Suprapubic skin (tissue), 4 donors: ENCODE data around the gene AGTPBP1. TPM values are rescaled to one million over a fixed set of nuclear protein-coding genes. Genes with fewer than 3 reads are reported as not detected.

Experiments used
- DNase-seq, 2 donors: peaks; one replicate each; pipeline ENCODE4 v3.0.0-alpha.2; 2019; ENCODE audit warnings: low spot score in 2 of 2
- H3K27ac ChIP-seq: fragments of 200-600 bp; sonication (generic); one replicate; pipeline ENCODE4 v1.5.1; 2019
- H3K27me3 ChIP-seq: fragments of 200-600 bp; sonication (generic); one replicate; pipeline ENCODE4 v1.5.1; 2019
- H3K36me3 ChIP-seq: fragments of 200-600 bp; sonication (generic); one replicate; pipeline ENCODE4 v1.5.1; 2019
- H3K4me1 ChIP-seq: fragments of 200-600 bp; sonication (generic); one replicate; pipeline ENCODE4 v1.5.1; 2019
- H3K4me3 ChIP-seq: fragments of 200-600 bp; sonication (generic); one replicate; pipeline ENCODE4 v1.5.1; 2019; ENCODE audit warnings: mild to moderate bottlenecking
- H3K9me3 ChIP-seq: fragments of 200-600 bp; sonication (generic); one replicate; pipeline ENCODE4 v1.5.1; 2019
- CTCF ChIP-seq, 2 donors: fragments of 200-600 bp in 1 of 2; fragments of 450-650 bp in 1 of 2; sonication (generic) in 1 of 2; IDR thresholded peaks; one replicate each; pipeline ENCODE4 v1.5.1; 2016 to 2019; ENCODE audit warnings: antibody characterized with exemption in 2 of 2, mild to moderate bottlenecking in 1 of 2, moderate library complexity in 1 of 2
- EP300 ChIP-seq: sonication (generic); formaldehyde crosslinking; IDR thresholded peaks from one replicate; pipeline ENCODE4 v1.6.1; 2017; ENCODE audit warnings: antibody characterized with exemption
- POLR2A ChIP-seq, 2 donors: fragments of 450-650 bp; IDR thresholded peaks; one replicate each; pipeline ENCODE4 v1.6.1; 2017; ENCODE audit warnings: antibody characterized with exemption in 2 of 2, mild to moderate bottlenecking in 2 of 2, moderate library complexity in 2 of 2
- POLR2AphosphoS5 ChIP-seq, 3 donors: sonication (generic); formaldehyde crosslinking; IDR thresholded peaks; one replicate each; pipeline ENCODE4 v1.6.1; 2017; ENCODE audit warnings: antibody characterized with exemption in 3 of 3
- WGBS: methylation state at CpG from one replicate; pipeline ENCODE4 v1.1.5; 2018; 5-methylcytosine and 5-hydroxymethylcytosine counted together
- total RNA-seq, 4 donors: library from RNA; depleted of rRNA; stranded (reverse); fragments of >200 nt; gene quantifications; one replicate each; pipeline ENCODE4 v1.1.0, GENCODE V29; 2016

The AGTPBP1 gene
- total RNA-seq, 4 donors from 2014 or later, result 12.0 to 19.4 (median 15.7) TPM

DNA sequence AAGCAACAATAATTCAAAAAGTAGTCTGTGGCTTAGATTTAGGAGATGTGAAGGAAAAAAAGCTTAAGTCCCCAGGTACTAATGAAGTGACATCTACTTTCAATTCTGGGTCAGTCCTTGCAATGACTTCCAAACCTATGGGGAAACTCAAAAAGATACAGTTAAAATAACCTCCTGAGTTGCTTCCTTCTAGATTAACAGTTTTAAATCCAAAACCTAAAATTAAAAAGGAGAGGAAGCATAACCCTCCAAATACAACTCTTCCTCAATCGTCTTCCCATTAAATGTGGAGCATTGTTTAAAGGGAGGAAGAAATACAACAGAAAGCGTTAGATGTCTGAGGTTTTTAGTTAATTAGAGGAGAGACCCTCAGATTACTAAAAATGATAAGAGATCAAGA lies 75.7 kb downstream of the AGTPBP1 start:
- Histone ChIP-seq H3K27me3 (no peaks in the 10 kb centered on the region), H3K4me1 (no peaks in the 10 kb centered on the region), H3K9me3 (no peaks in the 10 kb centered on the region), H3K4me3 (no peak overlapping the region), H3K27ac (no peak overlapping the region), H3K36me3 (peaks cover 4% of the 10 kb centered on the region)
- 87% methylated on average over 2 of the region's 2 CpGs for WGBS
- TF ChIP-seq POLR2AphosphoS5 (IDR thresholded peaks at IDR 0.05), result no peak
- no peak for TF ChIP-seq POLR2A (IDR thresholded peaks at IDR 0.05)
- TF ChIP-seq EP300, result no peak
- no peak for TF ChIP-seq CTCF (IDR thresholded peaks at IDR 0.05)
- no peak for DNase-seq

- no peaks in the 10 kb centered on the region for H3K4me1 ChIP-seq
- H3K4me3 ChIP-seq, result no peak overlapping the region
- WGBS, result 77% methylated on average over 1 of the region's 1 CpG
- no peak overlapping the region for H3K27ac ChIP-seq
- DNase-seq, result no peak
- H3K9me3 ChIP-seq, result no peaks in the 10 kb centered on the region
- TF ChIP-seq EP300, result no peak
- no peak for TF ChIP-seq POLR2AphosphoS5 (IDR thresholded peaks at IDR 0.05)
- no peak for TF ChIP-seq POLR2A (IDR thresholded peaks at IDR 0.05)
- no peak for TF ChIP-seq CTCF (IDR thresholded peaks at IDR 0.05)
- H3K36me3 ChIP-seq, result no peaks in the 10 kb centered on the region
- H3K27me3 ChIP-seq, result no peaks in the 10 kb centered on the region
Observed at GRCh38 chr9:85662573-85662972, 79.2 kb downstream of the AGTPBP1 start.

DNA sequence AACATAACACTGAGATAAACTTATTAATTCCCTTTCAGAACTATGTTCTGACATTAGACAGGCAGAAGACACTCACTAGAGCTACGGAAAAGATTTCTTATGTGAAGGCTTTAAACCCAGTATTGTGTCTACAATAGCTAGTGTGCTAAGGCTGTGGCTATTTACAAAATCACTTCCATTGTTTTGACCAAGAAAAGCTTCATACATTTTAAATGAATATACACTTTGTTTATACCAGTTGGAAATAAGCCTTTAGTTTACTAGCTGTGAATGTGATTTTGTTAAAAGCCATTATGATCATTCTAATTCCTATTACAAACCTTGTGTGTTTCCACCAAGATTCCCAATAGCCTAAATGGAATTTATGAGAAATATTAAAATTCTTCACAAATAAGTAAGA lies 83.0 kb downstream of the AGTPBP1 start:
- 94% methylated on average over 1 of the region's 1 CpG for WGBS
- H3K36me3 ChIP-seq, result no peaks in the 10 kb centered on the region
- TF ChIP-seq CTCF (IDR thresholded peaks at IDR 0.05) (no peak), POLR2AphosphoS5 (IDR thresholded peaks at IDR 0.05) (no peak), POLR2A (IDR thresholded peaks at IDR 0.05) (no peak), EP300 (no peak)
- H3K4me1 ChIP-seq, result no peaks in the 10 kb centered on the region
- no peaks in the 10 kb centered on the region for H3K27me3 ChIP-seq
- H3K9me3 ChIP-seq, result no peaks in the 10 kb centered on the region
- H3K27ac ChIP-seq, result no peak overlapping the region
- H3K4me3 ChIP-seq, result no peak overlapping the region
- no peak for DNase-seq

- no peak for DNase-seq
- Histone ChIP-seq H3K27ac (no peak overlapping the region), H3K9me3 (no peaks in the 10 kb centered on the region), H3K4me1 (no peaks in the 10 kb centered on the region), H3K27me3 (no peaks in the 10 kb centered on the region), H3K36me3 (peaks cover 3% of the 10 kb centered on the region), H3K4me3 (no peak overlapping the region)
- TF ChIP-seq POLR2AphosphoS5 (IDR thresholded peaks at IDR 0.05), result no peak
- TF ChIP-seq POLR2A (IDR thresholded peaks at IDR 0.05), result no peak
- no peak for TF ChIP-seq EP300
- TF ChIP-seq CTCF (IDR thresholded peaks at IDR 0.05), result no peak
- 91% methylated on average over 4 of the region's 4 CpGs for WGBS
Observed at GRCh38 chr9:85653153-85653552, 88.6 kb downstream of the AGTPBP1 start.

GRCh38 chr9:85647571-85647970 lies 94.2 kb downstream of the AGTPBP1 start:
- Histone ChIP-seq H3K27ac (no peak overlapping the region), H3K4me3 (no peak overlapping the region), H3K36me3 (no peaks in the 10 kb centered on the region), H3K9me3 (no peaks in the 10 kb centered on the region), H3K4me1 (no peaks in the 10 kb centered on the region), H3K27me3 (no peaks in the 10 kb centered on the region)
- no peak for DNase-seq
- TF ChIP-seq POLR2AphosphoS5 (IDR thresholded peaks at IDR 0.05) (no peak), EP300 (no peak), CTCF (IDR thresholded peaks at IDR 0.05) (no peak), POLR2A (IDR thresholded peaks at IDR 0.05) (no peak)
- 100% methylated on average over 1 of the region's 1 CpG for WGBS
